Subcutaneous adipose tissue (tissue), 4 donors: ENCODE results near the gene BLOC1S4. TPM values are rescaled to one million over a fixed set of nuclear protein-coding genes. Genes with fewer than 3 reads are reported as not detected.

Source experiments
- CTCF ChIP-seq: fragments of 450-650 bp; IDR thresholded peaks from one replicate; pipeline ENCODE4 v1.5.1; 2016; ENCODE audit warnings: low read depth, mild to moderate bottlenecking, control low read depth, antibody characterized with exemption, moderate library complexity
- total RNA-seq, 4 donors: library from RNA; depleted of rRNA; stranded (reverse); fragments of >200 nt; gene quantifications; one replicate each; pipeline ENCODE4 v1.1.0, GENCODE V29; 2016

BLOC1S4 gene
- total RNA-seq, 4 donors from 2014 or later: 6.4 to 15.3 (median 13.1) TPM

- no peak for TF ChIP-seq CTCF
Measured at GRCh38 chr4:6702761-6703160, 13.2 kb upstream of the BLOC1S4 start.

- TF ChIP-seq CTCF: no peak
Measured at GRCh38 chr4:6703786-6704185, 12.2 kb upstream of the BLOC1S4 start.

GRCh38 chr4:6705646-6706045 lies 10.3 kb upstream of the BLOC1S4 start:
- TF ChIP-seq CTCF: no peak

GRCh38 chr4:6706173-6706572 lies 9.8 kb upstream of the BLOC1S4 start:
- TF ChIP-seq CTCF: no peak

- TF ChIP-seq CTCF: no peak
Measured at GRCh38 chr4:6709230-6710114, 6.5 kb upstream of the BLOC1S4 start, which contains the start of gene MRFAP1L1. Gene MRFAP1L1, minus strand, starts transcription at chr4:6709865. Its CDS starts 236 bp downstream, at chr4:6709629.

- TF ChIP-seq CTCF: no peak
Measured at GRCh38 chr4:6710282-6710681, 5.7 kb upstream of the BLOC1S4 start.

GRCh38 chr4:6710996-6711395 lies 5.0 kb upstream of the BLOC1S4 start:
- TF ChIP-seq CTCF: no peak
